ENCODE results near the gene ERBB2. TPM values are rescaled to one million over a fixed set of nuclear protein-coding genes. Genes with fewer than 3 reads are reported as not detected.

The ERBB2 gene
- total RNA-seq, 1 experiment from 2014 or later: 216 TPM

DNA sequence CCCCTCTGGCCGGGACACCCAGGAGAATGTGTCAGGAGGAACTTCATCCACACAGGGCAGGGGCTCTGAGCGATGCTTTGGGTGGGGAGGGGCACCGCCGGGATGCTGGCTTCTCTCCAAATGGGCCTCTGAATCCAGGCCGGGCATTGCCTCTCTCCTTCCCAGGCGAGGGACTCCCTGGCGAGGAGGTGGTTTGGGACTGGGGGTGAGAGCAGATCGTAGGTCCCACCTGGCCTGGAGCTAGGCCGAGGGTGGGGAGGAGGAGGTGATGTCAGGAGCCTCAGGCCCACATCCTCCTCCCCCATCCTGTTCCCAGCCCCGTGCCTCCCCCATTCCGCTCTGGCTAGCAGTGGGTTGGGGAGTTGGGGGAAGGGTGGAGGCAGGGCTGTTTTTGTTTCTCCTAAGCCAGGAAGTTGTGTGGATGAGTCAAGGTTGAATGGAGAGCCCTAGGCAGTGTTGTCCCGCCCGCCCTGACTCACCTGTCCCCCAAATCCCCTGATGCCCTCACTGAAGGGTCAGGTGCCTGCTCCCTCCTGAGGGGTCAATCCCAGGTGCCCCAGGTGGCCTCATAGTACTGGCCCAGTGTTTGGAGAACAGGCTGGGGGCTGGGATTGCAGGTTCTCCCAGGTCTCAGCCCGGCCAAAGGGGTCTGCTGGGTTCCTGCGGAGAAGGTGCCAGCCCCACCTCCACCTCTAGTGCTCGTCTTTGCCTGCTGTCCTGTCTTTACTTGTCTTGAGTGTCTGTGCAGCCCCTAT lies 40.7 kb downstream of the ERBB2 start:
- Histone ChIP-seq H3K27me3 (ENCODE audit: insufficient read depth, low read length) (no peaks in the 10 kb centered on the region), H3K9ac (ENCODE audit: extremely low read depth, insufficient read length, low read length) (peak overlapping the region; percentile 52), H4K20me1 (ENCODE audit: control insufficient read depth, insufficient read depth, insufficient read length) (no peaks in the 10 kb centered on the region), H3K4me1 (ENCODE audit: insufficient read depth, low read length) (peaks cover 3% of the 10 kb centered on the region; the same call in 1 of the 2 replicates), H4K5ac (ENCODE audit: insufficient read length, low read depth, low read length) (peak overlapping the region; percentile 23), H3T11ph (ENCODE audit: low read length) (no peak overlapping the region), H3K27ac (ENCODE audit: insufficient read length, low read depth, low read length) (peak overlapping the region; percentile 77), H2BK12ac (ENCODE audit: insufficient read length, low read depth, low read length) (peak overlapping the region; percentile 19), H4K8ac (replicated peaks; ENCODE audit: insufficient read length, low read depth, low read length) (no peak overlapping the region), H3K14ac (ENCODE audit: insufficient read depth, low read length) (peak overlapping the region; percentile 83), H3K23me2 (ENCODE audit: insufficient read length, low read depth, low read length, poor library complexity, severe bottlenecking) (peaks cover 27% of the 10 kb centered on the region), H3K9me3 (ENCODE audit: control insufficient read depth, low read depth, low read length) (no peaks in the 10 kb centered on the region), H3K56ac (ENCODE audit: insufficient read length, low read depth, low read length) (no peak overlapping the region), H2AFZ (ENCODE audit: low read length) (no peak overlapping the region), H3K4me2 (ENCODE audit: insufficient read depth, insufficient read length, low read length) (peak overlapping the region; percentile 73), H2BK15ac (ENCODE audit: low read depth, low read length) (0 out of 2 replicates have a peak overlapping the region, but pooled peaks have one; percentile 0), H3K23ac (ENCODE audit: insufficient read length, low read depth, low read length) (no peak overlapping the region), H2BK120ac (ENCODE audit: low read depth, low read length, poor library complexity, severe bottlenecking) (no peak overlapping the region), H3K79me2 (ENCODE audit: insufficient read depth, low read length) (peaks cover 2% of the 10 kb centered on the region; the same call in 1 of the 2 replicates), H3K79me1 (ENCODE audit: insufficient read depth, low read depth, low read length, poor library complexity, severe bottlenecking) (no peaks in the 10 kb centered on the region), H2BK20ac (ENCODE audit: low read depth, low read length, poor library complexity, severe bottlenecking) (no peak overlapping the region), H2AK5ac (ENCODE audit: insufficient read length, low read length) (peak overlapping the region; percentile 43), H4K91ac (ENCODE audit: insufficient read length, low read depth, low read length) (peak overlapping the region; percentile 40), H3K4ac (ENCODE audit: low read depth, low read length) (peak overlapping the region; percentile 36), H2BK5ac (ENCODE audit: insufficient read length, low read length) (peak overlapping the region; percentile 31), H3K18ac (ENCODE audit: insufficient read length, low read depth, low read length) (peak overlapping the region; percentile 86)
- peaks cover 31 to 38% of the 10 kb centered on the region in 2 experiments for H3K4me1 Mint-ChIP-seq
- H3K27me3 Mint-ChIP-seq (ENCODE audit: low read depth): peaks cover 3% of the 10 kb centered on the region; the same call in 1 of the 2 replicates
- TF ChIP-seq, protein P1, sequence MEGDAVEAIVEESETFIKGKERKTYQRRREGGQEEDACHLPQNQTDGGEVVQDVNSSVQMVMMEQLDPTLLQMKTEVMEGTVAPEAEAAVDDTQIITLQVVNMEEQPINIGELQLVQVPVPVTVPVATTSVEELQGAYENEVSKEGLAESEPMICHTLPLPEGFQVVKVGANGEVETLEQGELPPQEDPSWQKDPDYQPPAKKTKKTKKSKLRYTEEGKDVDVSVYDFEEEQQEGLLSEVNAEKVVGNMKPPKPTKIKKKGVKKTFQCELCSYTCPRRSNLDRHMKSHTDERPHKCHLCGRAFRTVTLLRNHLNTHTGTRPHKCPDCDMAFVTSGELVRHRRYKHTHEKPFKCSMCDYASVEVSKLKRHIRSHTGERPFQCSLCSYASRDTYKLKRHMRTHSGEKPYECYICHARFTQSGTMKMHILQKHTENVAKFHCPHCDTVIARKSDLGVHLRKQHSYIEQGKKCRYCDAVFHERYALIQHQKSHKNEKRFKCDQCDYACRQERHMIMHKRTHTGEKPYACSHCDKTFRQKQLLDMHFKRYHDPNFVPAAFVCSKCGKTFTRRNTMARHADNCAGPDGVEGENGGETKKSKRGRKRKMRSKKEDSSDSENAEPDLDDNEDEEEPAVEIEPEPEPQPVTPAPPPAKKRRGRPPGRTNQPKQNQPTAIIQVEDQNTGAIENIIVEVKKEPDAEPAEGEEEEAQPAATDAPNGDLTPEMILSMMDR (conservative IDR thresholded peaks at IDR 0.05): no peak
- DNase-seq: peak; percentile 96
- peaks cover 13 to 37% (median 29%) of the 10 kb centered on the region in 3 experiments; a peak in 6 of 7 replicates for H3K36me3 Mint-ChIP-seq (ENCODE audit: insufficient read depth in 1 of 3, low read depth in 3 of 3)
- H3K27ac Mint-ChIP-seq: peak overlapping the region; percentile 91 to 99 (median 98)
- H3K4me3 Mint-ChIP-seq: peak overlapping the region; percentile 85 to 87
- no peaks in the 10 kb centered on the region for H3K9me3 Mint-ChIP-seq
- WGBS (ENCODE audit: extremely low coverage, insufficient read length, low lambda C conversion rate): no CpG with 5 or more reads among the region's 16 CpGs
